GM19240 (cell line): ENCODE data around the gene THBS2.

Experiments
- DNase-seq: peaks from one replicate; pipeline ENCODE4 v3.0.0; 2011; ENCODE audit warnings: low spot score; ENCODE audit not compliant: insufficient read length

THBS2 gene

GRCh38 chr6:169250660-169251059 lies 3.0 kb downstream of the THBS2 start:
- no peak for DNase-seq

- no peak for DNase-seq
Measured at GRCh38 chr6:169249057-169249456, 4.6 kb downstream of the THBS2 start.

GRCh38 chr6:169248521-169248971 lies 5.1 kb downstream of the THBS2 start:
- DNase-seq: no peak

- DNase-seq: no peak
Measured at GRCh38 chr6:169247991-169248390, 5.7 kb downstream of the THBS2 start.

- DNase-seq: no peak
Measured at GRCh38 chr6:169247419-169247818, 6.2 kb downstream of the THBS2 start.

GRCh38 chr6:169246445-169246844 lies 7.2 kb downstream of the THBS2 start:
- DNase-seq: no peak

GRCh38 chr6:169244684-169245383 lies 8.8 kb downstream of the THBS2 start:
- no peak for DNase-seq

- DNase-seq: no peak
Measured at GRCh38 chr6:169243661-169244060, 10.0 kb downstream of the THBS2 start.

GRCh38 chr6:169243186-169243585 lies 10.5 kb downstream of the THBS2 start:
- DNase-seq: no peak

GRCh38 chr6:169241688-169242350 lies 11.8 kb downstream of the THBS2 start:
- DNase-seq: no peak

GRCh38 chr6:169240591-169241390 lies 12.9 kb downstream of the THBS2 start:
- no peak for DNase-seq

- DNase-seq: no peak
Measured at GRCh38 chr6:169240125-169240524, 13.5 kb downstream of the THBS2 start.

- no peak for DNase-seq
Measured at GRCh38 chr6:169239181-169239580, 14.5 kb downstream of the THBS2 start.

GRCh38 chr6:169238766-169239165 lies 14.9 kb downstream of the THBS2 start:
- no peak for DNase-seq

- DNase-seq: no peak
Measured at GRCh38 chr6:169237496-169238134, 16.0 kb downstream of the THBS2 start.

GRCh38 chr6:169236988-169237387 lies 16.7 kb downstream of the THBS2 start:
- no peak for DNase-seq

GRCh38 chr6:169236545-169236944 lies 17.1 kb downstream of the THBS2 start:
- DNase-seq: no peak

- no peak for DNase-seq
Measured at GRCh38 chr6:169235286-169235685, 18.4 kb downstream of the THBS2 start.

GRCh38 chr6:169234634-169235033 lies 19.0 kb downstream of the THBS2 start:
- no peak for DNase-seq

GRCh38 chr6:169233832-169234231 lies 19.8 kb downstream of the THBS2 start:
- DNase-seq: no peak

- no peak for DNase-seq
Measured at GRCh38 chr6:169233181-169233580, 20.5 kb downstream of the THBS2 start.

GRCh38 chr6:169232507-169232931 lies 21.1 kb downstream of the THBS2 start:
- no peak for DNase-seq
